Measurements from ENCODE around the gene PIP5K1C.

PIP5K1C gene

GRCh38 chr19:3604987-3605343 is 95.3 kb downstream of the PIP5K1C start:
- Histone ChIP-seq H3K79me1 (replicated peaks; ENCODE audit: low read length, poor library complexity, severe bottlenecking) (peaks cover 31% of the 10 kb centered on the region), H3K18ac (ENCODE audit: low read depth in 1 of 2, low read length in 2 of 2) (peak overlapping the region in 1 of 2 experiments; percentile 18), H3K4me1 (ENCODE audit: control insufficient read depth, insufficient read depth, low read depth, low read length) (peaks cover 51% of the 10 kb centered on the region), H3K14ac (ENCODE audit: low read length in 2 of 2) (peak overlapping the region in 1 of 2 experiments; percentile 93), H2AFZ (ENCODE audit: low read depth, low read length) (no peak overlapping the region), H4K8ac (ENCODE audit: low read length) (no peak overlapping the region), H4K91ac (ENCODE audit: low read length) (peak overlapping the region; percentile 79), H3K36me3 (ENCODE audit: control insufficient read depth in 1 of 2, insufficient read depth in 2 of 2, low read depth in 1 of 2, low read length in 2 of 2) (peaks cover 3 to 25% of the 10 kb centered on the region in 2 experiments), H3K27me3 (ENCODE audit: control insufficient read depth in 1 of 2, insufficient read depth in 1 of 2, low read length in 2 of 2) (no peaks in the 10 kb centered on the region), H3K9me3 (ENCODE audit: control insufficient read depth, low read length) (no peaks in the 10 kb centered on the region), H3K4me2 (ENCODE audit: low read length, poor library complexity, severe bottlenecking) (peak overlapping the region; percentile 6), H3K27ac (ENCODE audit: low read length, poor library complexity, severe bottlenecking) (no peak overlapping the region), H3K4ac (ENCODE audit: low read depth in 1 of 2, low read length in 2 of 2) (no peak overlapping the region), H2BK15ac (ENCODE audit: low read depth, poor library complexity, severe bottlenecking) (no peak overlapping the region), H3K9ac (ENCODE audit: low read length) (peak overlapping the region; percentile 82), H2BK5ac (ENCODE audit: low read depth, low read length, poor library complexity, severe bottlenecking) (no peak overlapping the region), H2BK12ac (ENCODE audit: low read length in 2 of 2) (no peak overlapping the region), H3K4me3 (ENCODE audit: insufficient read depth in 1 of 2, low read depth in 1 of 2, low read length in 2 of 2) (peak overlapping the region in 1 of 2 experiments; percentile 86), H2BK120ac (ENCODE audit: low read depth, low read length) (no peak overlapping the region), H3K23ac (ENCODE audit: low read length in 2 of 2) (no peak overlapping the region), H2AK5ac (ENCODE audit: low read length, severe bottlenecking) (no peak overlapping the region)
- 88% methylated on average over 11 of the region's 11 CpGs for WGBS
- no peak for DNase-seq

- Histone ChIP-seq H4K8ac (ENCODE audit: low read length) (no peak overlapping the region), H2BK5ac (ENCODE audit: low read depth, low read length, poor library complexity, severe bottlenecking) (no peak overlapping the region), H3K27ac (ENCODE audit: low read length, poor library complexity, severe bottlenecking) (no peak overlapping the region), H3K36me3 (ENCODE audit: control insufficient read depth in 1 of 2, insufficient read depth in 2 of 2, low read depth in 1 of 2, low read length in 2 of 2) (peaks cover 3 to 24% of the 10 kb centered on the region in 2 experiments), H3K4me1 (ENCODE audit: control insufficient read depth, insufficient read depth, low read depth, low read length) (peaks cover 51% of the 10 kb centered on the region), H3K4me2 (ENCODE audit: low read length, poor library complexity, severe bottlenecking) (no peak overlapping the region), H2AK5ac (ENCODE audit: low read length, severe bottlenecking) (no peak overlapping the region), H3K23ac (ENCODE audit: low read length in 2 of 2) (no peak overlapping the region), H2BK120ac (ENCODE audit: low read depth, low read length) (no peak overlapping the region), H3K9me3 (ENCODE audit: control insufficient read depth, low read length) (no peaks in the 10 kb centered on the region), H4K91ac (ENCODE audit: low read length) (peak overlapping the region; percentile 11), H3K9ac (ENCODE audit: low read length) (no peak overlapping the region), H3K18ac (ENCODE audit: low read depth in 1 of 2, low read length in 2 of 2) (no peak overlapping the region), H3K4me3 (ENCODE audit: insufficient read depth in 1 of 2, low read depth in 1 of 2, low read length in 2 of 2) (no peak overlapping the region), H2AFZ (ENCODE audit: low read depth, low read length) (no peak overlapping the region), H3K14ac (ENCODE audit: low read length in 2 of 2) (no peak overlapping the region), H2BK12ac (ENCODE audit: low read length in 2 of 2) (peak overlapping the region in 1 of 2 experiments; percentile 6), H3K4ac (ENCODE audit: low read depth in 1 of 2, low read length in 2 of 2) (no peak overlapping the region), H2BK15ac (ENCODE audit: low read depth, poor library complexity, severe bottlenecking) (no peak overlapping the region), H3K27me3 (ENCODE audit: control insufficient read depth in 1 of 2, insufficient read depth in 1 of 2, low read length in 2 of 2) (no peaks in the 10 kb centered on the region), H3K79me1 (replicated peaks; ENCODE audit: low read length, poor library complexity, severe bottlenecking) (peaks cover 31% of the 10 kb centered on the region)
- WGBS = 93% methylated on average over 24 of the region's 27 CpGs
- DNase-seq = no peak
Observed at GRCh38 chr19:3604227-3604986, 95.9 kb downstream of the PIP5K1C start.

DNA sequence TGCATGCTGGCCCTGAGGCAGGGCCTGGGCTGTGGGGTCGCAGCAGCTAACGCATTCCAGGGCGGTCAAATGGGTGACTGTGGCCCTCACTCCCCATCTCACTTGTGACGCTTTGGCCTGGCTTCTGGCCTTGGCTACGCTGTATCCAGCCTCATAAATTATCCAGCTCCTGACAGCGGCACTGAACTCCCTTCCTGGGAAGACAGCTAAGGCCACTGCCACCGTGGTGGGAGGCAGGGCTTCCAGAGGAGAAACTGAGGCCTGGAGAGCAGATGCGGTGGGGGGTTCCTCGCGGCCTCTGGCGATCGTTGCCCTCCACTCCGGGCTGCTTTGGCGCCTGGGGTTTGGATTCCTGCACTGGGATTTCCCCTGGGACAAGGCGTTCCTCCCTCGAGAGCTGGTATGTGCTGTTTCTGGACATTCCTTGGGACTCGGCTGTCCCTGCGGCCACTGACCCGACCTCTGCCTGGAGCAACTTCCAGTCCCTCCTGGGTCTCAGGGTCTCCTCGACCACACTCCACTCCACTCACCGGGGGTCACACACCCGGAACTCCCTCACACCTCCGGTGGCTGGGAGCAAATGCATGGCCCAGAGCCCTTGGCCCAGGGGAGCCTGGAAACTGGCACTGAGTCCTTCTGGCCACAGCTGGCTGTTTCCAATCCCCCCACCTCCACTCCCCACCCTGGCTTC is 97.0 kb downstream of the PIP5K1C start:
- H2BK12ac ChIP-seq (ENCODE audit: low read length in 2 of 2) = peak overlapping the region; percentile 28 to 57
- no peak overlapping the region for H3K23ac ChIP-seq (ENCODE audit: low read length in 2 of 2)
- peak; percentile 42 for DNase-seq
- no peak overlapping the region for H3K9ac ChIP-seq (ENCODE audit: low read length)
- H2BK120ac ChIP-seq (ENCODE audit: low read depth, low read length) = no peak overlapping the region
- no peak overlapping the region for H2BK15ac ChIP-seq (ENCODE audit: low read depth, poor library complexity, severe bottlenecking)
- H2AK5ac ChIP-seq (ENCODE audit: low read length, severe bottlenecking) = peak overlapping the region; percentile 58
- H3K36me3 ChIP-seq (ENCODE audit: control insufficient read depth in 1 of 2, insufficient read depth in 2 of 2, low read depth in 1 of 2, low read length in 2 of 2) = peaks cover 3 to 21% of the 10 kb centered on the region in 2 experiments
- H3K27ac ChIP-seq (ENCODE audit: low read length, poor library complexity, severe bottlenecking) = no peak overlapping the region
- H3K18ac ChIP-seq (ENCODE audit: low read depth in 1 of 2, low read length in 2 of 2) = peak overlapping the region in 1 of 2 experiments; percentile 77
- H3K14ac ChIP-seq (ENCODE audit: low read length in 2 of 2) = peak overlapping the region in 1 of 2 experiments; percentile 35
- H3K79me1 ChIP-seq (replicated peaks; ENCODE audit: low read length, poor library complexity, severe bottlenecking) = peaks cover 31% of the 10 kb centered on the region
- peak overlapping the region; percentile 7 for H3K4me2 ChIP-seq (ENCODE audit: low read length, poor library complexity, severe bottlenecking)
- 45% methylated on average over 23 of the region's 23 CpGs for WGBS
- no peak overlapping the region for H3K4me3 ChIP-seq (ENCODE audit: insufficient read depth in 1 of 2, low read depth in 1 of 2, low read length in 2 of 2)
- peak overlapping the region; percentile 54 for H4K91ac ChIP-seq (ENCODE audit: low read length)
- no peak overlapping the region for H3K4ac ChIP-seq (ENCODE audit: low read depth in 1 of 2, low read length in 2 of 2)
- H3K4me1 ChIP-seq (ENCODE audit: control insufficient read depth, insufficient read depth, low read depth, low read length) = peaks cover 41% of the 10 kb centered on the region
- H2AFZ ChIP-seq (ENCODE audit: low read depth, low read length) = no peak overlapping the region
- H2BK5ac ChIP-seq (ENCODE audit: low read depth, low read length, poor library complexity, severe bottlenecking) = no peak overlapping the region
- peak overlapping the region; percentile 79 for H4K8ac ChIP-seq (ENCODE audit: low read length)
- H3K27me3 ChIP-seq (ENCODE audit: control insufficient read depth in 1 of 2, insufficient read depth in 1 of 2, low read length in 2 of 2) = no peaks in the 10 kb centered on the region
- H3K9me3 ChIP-seq (ENCODE audit: control insufficient read depth, low read length) = no peaks in the 10 kb centered on the region

DNA sequence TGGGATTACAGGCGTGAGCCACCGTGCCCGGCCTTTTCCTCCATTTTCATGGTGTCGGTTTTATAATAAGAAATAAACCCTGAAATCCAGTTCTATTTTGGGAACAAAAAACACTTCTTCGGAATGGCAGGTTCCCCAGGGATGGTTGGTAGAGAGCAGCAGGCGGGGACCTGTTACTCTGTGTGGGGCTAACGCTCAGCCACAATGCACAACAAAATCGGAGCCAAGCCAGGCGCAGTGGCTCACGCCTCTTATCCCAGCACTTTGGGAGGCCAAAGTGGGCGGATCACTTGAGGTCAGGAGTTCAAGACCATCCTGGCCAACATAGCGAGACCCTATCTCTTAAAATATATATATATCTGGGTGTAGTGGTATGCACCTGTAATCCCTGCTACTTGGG is 99.2 kb downstream of the PIP5K1C start:
- Histone ChIP-seq H3K4me1 (ENCODE audit: control insufficient read depth, insufficient read depth, low read depth, low read length) (peaks cover 22% of the 10 kb centered on the region), H3K4me3 (ENCODE audit: insufficient read depth in 1 of 2, low read depth in 1 of 2, low read length in 2 of 2) (no peak overlapping the region), H2AK5ac (ENCODE audit: low read length, severe bottlenecking) (no peak overlapping the region), H3K23ac (ENCODE audit: low read length in 2 of 2) (no peak overlapping the region), H3K18ac (ENCODE audit: low read depth in 1 of 2, low read length in 2 of 2) (no peak overlapping the region), H3K36me3 (ENCODE audit: control insufficient read depth in 1 of 2, insufficient read depth in 2 of 2, low read depth in 1 of 2, low read length in 2 of 2) (peaks cover 3 to 21% of the 10 kb centered on the region in 2 experiments), H4K8ac (ENCODE audit: low read length) (no peak overlapping the region), H3K27me3 (ENCODE audit: control insufficient read depth in 1 of 2, insufficient read depth in 1 of 2, low read length in 2 of 2) (no peaks in the 10 kb centered on the region), H3K27ac (ENCODE audit: low read length, poor library complexity, severe bottlenecking) (no peak overlapping the region), H2BK15ac (ENCODE audit: low read depth, poor library complexity, severe bottlenecking) (no peak overlapping the region), H2BK5ac (ENCODE audit: low read depth, low read length, poor library complexity, severe bottlenecking) (no peak overlapping the region), H3K9me3 (ENCODE audit: control insufficient read depth, low read length) (no peaks in the 10 kb centered on the region), H2AFZ (ENCODE audit: low read depth, low read length) (no peak overlapping the region), H3K9ac (ENCODE audit: low read length) (no peak overlapping the region), H3K79me1 (replicated peaks; ENCODE audit: low read length, poor library complexity, severe bottlenecking) (peaks cover 31% of the 10 kb centered on the region), H4K91ac (ENCODE audit: low read length) (no peak overlapping the region), H3K4me2 (ENCODE audit: low read length, poor library complexity, severe bottlenecking) (no peak overlapping the region), H3K4ac (ENCODE audit: low read depth in 1 of 2, low read length in 2 of 2) (no peak overlapping the region), H3K14ac (ENCODE audit: low read length in 2 of 2) (no peak overlapping the region), H2BK120ac (ENCODE audit: low read depth, low read length) (no peak overlapping the region), H2BK12ac (ENCODE audit: low read length in 2 of 2) (no peak overlapping the region)
- no peak for DNase-seq
- 97% methylated on average over 8 of the region's 12 CpGs for WGBS

All from mesenchymal stem cell (in vitro differentiated cells and primary cell).